ENCODE measurements around the gene RYR2.
"Not testable (repeated sequence)": the region's sequence is repeated elsewhere in the genome, so short reads cannot be mapped to it uniquely, and the experiment has no call there.

The RYR2 gene

DNA sequence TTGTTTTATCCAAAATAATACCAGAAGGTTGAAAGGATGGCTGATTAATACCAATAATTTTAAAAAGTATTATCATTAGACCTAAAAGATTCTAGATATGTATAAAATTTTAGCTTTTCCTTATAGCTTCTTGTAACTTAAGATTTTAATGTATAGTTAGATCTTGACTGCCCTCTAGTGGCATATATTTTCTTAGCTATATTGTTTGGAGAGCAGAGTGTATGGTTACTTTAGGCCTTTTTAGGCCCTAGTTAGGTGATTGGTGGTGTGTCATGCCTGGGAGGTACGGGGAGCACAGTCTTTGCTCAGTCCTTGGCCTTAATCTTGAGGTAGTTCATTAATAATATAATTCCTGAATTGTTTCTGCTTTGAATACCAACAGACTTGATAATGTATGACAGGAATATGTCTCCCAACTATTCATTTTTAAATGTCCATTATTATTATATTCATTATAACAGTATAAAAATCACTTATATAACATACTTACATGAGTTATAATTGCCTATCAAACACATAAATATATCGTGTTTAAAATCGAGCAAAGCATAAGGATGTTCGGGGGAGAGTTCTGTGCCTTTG is 520.3 kb downstream of the RYR2 start:
- no peak overlapping the region for H3K4me3 ChIP-seq (ENCODE audit: low read length)
- peak; percentile 71 for DNase-seq (ENCODE audit: low read depth, low spot score)

DNA sequence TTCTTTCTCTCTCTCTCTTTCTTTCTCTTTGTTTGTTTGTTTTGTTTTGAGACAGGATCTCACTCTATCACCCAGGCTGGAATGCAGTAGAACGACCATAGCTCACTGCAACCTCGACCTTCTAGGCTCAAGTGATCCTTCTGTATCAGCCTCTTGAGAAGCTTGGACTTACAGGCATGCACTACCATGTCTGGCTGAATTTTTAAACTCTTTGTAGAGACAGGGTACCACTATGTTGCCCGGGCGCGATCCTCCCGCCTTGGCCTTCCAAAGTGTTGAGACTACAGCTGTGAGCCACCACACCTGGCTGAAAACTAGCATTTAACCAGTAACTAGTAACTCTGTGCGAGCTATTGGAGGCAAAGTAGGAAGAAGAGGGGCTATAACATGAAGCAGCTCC is 523.3 kb downstream of the RYR2 start:
- H3K4me3 ChIP-seq (ENCODE audit: low read length): no peak overlapping the region
- DNase-seq (ENCODE audit: low read depth, low spot score): no peak

DNA sequence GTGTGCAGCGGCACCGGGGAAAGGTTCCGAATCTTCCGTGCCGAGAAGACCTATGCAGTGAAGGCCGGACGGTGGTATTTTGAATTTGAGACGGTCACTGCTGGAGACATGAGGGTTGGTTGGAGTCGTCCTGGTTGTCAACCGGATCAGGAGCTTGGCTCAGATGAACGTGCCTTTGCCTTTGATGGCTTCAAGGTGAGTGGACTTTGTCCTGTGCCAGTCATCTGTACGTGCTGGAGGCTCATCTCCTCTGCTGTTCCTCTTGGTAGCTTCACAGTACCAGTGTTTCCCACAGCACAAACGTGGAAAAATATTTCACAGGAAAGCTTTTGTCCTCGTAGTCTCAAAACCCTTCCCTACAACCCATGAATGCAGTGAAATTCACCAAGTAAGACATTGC is 524.6 kb downstream of the RYR2 start:
- no peak for DNase-seq (ENCODE audit: low read depth, low spot score)
- H3K4me3 ChIP-seq (ENCODE audit: low read length): no peak overlapping the region

DNA sequence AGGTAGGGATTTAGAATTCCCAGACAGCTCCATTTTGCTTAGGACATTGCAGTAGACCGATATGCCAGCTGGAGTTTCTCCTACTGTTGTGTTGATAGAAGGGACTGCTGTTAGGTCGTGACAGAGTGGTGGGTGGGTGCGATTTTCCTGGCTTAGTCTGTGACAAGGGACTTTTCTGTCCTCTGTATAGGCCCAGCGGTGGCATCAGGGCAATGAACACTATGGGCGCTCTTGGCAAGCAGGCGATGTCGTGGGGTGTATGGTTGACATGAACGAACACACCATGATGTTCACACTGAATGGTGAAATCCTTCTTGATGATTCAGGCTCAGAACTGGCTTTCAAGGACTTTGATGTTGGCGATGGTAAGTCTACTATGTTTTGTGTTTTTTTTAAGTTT is 527.0 kb downstream of the RYR2 start:
- H3K4me3 ChIP-seq (ENCODE audit: low read length): no peak overlapping the region
- no peak for DNase-seq (ENCODE audit: low read depth, low spot score)

DNA sequence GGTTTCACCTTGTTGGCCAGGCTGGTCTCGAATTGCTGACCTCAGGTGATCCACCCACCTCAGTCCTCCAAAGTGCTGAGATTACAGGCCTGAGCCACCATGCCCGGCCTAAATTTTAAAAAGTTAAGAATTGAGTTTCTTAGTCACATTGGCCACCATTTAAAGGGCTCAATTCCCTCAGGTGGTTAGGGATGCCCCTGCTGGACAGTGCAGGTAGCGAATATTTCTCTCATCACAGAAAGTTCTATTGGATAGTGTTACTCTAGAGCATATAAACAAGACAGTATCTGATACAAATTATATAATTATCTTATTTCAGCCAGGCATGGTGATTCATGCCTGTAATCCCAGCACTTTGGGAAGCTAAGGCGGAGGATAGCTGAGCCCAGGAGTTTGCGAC is 528.5 kb downstream of the RYR2 start:
- DNase-seq (ENCODE audit: low read depth, low spot score): peak; percentile 7
- H3K4me3 ChIP-seq (ENCODE audit: low read length): no peak overlapping the region

DNA sequence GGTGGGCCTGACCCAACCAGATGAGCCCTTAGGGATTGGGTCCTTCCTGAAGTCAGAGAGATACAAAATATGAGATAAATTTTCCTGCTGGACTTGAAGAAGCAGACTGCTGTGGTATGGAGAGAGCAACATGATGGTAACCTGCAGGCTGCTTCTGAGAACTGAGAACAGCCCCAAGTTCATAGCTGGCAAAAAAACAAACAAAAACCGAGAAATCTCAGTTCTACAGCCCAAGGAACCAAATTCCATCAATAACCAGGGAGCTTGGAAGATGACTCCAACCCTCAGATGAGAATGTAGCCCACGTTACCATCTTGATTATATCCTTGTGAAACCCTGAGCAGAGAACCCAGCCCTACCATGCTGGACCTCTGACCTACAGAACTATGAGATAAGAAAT is 532.6 kb downstream of the RYR2 start:
- H3K4me3 ChIP-seq (ENCODE audit: low read length): no peak overlapping the region
- no peak for DNase-seq (ENCODE audit: low read depth, low spot score)

DNA sequence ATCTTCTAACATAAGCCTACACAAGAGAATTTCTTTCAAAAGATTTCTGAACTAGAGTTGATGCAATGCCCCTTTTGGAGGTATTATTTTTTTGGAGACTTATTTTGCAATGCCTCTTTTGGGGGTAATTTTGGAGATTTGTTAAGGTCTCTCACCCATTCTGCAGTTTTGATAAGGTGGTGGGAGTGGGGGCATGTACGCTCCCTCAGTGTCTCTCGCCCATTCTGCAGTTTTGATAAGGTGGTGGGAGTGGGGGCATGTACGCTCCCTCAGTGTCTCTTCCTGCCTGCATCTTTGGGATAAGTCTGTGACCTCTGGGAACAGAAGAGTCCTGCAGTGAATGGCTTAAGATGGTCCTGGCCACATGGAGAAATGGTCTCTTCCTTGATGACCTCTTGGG is 536.6 kb downstream of the RYR2 start:
- no peak for DNase-seq (ENCODE audit: low read depth, low spot score)
- no peak overlapping the region for H3K4me3 ChIP-seq (ENCODE audit: low read length)

DNA sequence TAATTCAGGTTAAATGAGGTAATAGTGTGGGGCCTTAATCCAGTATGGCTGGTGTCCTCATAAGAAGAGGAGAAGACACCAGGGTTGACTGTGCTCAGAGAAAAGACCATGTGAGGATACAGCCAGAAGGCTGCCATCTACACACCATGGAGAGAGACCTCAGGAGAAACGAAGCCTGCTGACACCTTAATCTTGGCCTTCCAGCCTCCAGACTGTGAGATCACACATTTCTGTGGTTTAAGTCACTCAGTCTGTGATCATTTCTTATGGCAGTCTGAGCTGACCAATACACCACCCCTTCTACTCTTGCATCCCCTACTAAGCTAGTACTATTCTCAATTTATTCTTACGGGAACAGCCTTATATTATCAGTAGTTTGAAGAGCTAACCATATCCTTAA is 538.7 kb downstream of the RYR2 start:
- no peak overlapping the region for H3K4me3 ChIP-seq (ENCODE audit: low read length)

DNA sequence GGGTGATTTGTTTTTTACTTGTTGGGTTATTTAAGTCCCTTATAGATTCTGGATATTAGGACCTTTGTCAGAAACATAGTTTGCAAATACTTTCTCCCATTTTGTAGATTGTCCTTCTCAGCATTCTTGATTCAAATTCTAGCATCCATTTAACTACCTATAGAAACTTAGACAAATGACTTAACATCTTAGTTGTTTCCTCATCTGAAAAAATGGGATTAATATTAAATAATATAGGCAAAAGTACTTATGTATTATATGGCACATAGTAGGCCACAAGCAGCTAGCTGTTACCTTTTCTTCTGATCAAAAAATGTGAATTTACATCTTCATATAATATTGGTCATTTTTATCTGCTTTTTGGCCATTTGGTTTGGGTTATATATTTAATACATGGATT is 541.3 kb downstream of the RYR2 start:
- no peak for DNase-seq (ENCODE audit: low read depth, low spot score)
- H3K4me3 ChIP-seq (ENCODE audit: low read length): no peak overlapping the region

More for the DNA sequence above, 538.7 kb downstream of the RYR2 start:
- no peak for DNase-seq (ENCODE audit: low read depth, low spot score)

DNA sequence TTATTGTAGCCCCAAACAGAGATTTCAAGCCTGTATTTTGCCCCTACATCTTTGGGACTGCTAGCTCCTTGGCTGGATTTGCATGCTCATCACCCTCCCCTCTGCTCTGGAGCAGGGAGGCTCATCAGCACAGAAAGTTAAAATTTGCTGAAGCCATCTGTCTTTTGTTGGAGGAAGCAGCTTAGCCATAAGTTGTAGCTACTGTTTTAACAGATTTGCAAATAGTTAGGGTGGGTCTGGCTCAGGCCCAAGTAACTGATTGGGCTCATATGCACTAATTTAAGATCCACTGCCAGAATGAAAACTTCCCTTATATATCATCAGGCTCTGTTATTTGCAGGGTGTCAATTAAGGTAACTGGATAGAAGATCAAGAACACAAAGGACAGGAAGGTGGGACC is 541.8 kb downstream of the RYR2 start:
- DNase-seq (ENCODE audit: low read depth, low spot score): no peak
- H3K4me3 ChIP-seq (ENCODE audit: low read length): no peak overlapping the region

DNA sequence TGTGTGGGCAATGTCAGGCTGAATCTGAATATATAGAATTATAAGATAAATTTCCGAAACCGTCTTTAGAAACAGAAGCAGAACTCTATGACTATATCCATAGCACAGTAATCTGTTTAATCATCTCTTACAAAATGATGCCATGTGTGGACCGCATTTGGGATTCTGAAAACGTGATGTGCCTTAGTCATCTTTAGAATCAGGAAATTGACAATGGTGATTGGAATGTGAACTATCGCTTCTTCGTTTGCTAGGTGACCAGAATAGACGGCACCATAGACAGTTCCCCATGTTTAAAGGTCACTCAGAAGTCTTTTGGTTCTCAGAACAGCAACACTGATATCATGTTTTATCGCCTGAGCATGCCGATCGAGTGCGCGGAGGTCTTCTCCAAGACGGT is 548.4 kb downstream of the RYR2 start:
- H3K4me3 ChIP-seq (ENCODE audit: low read length): no peak overlapping the region
- no peak for DNase-seq (ENCODE audit: low read depth, low spot score)

DNA sequence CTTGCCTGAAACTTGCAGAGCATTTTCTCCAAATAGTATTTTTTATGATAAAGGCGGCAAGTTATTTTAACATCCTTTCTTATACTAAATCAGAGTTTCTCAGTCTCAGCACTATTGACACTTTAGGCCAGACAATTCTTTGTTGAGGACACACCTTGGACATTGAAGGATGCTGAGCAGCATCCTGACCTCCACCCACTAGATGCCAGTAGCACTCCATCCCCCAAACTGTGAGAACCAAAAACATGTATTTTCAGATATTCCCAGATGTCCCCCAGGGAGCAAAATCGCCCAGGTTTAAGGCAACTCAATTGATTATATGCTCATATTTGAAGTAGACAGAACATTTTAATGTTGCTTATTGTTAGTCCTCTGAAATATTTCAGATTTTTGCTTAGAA is 549.4 kb downstream of the RYR2 start:
- DNase-seq (ENCODE audit: low read depth, low spot score): no peak

DNA sequence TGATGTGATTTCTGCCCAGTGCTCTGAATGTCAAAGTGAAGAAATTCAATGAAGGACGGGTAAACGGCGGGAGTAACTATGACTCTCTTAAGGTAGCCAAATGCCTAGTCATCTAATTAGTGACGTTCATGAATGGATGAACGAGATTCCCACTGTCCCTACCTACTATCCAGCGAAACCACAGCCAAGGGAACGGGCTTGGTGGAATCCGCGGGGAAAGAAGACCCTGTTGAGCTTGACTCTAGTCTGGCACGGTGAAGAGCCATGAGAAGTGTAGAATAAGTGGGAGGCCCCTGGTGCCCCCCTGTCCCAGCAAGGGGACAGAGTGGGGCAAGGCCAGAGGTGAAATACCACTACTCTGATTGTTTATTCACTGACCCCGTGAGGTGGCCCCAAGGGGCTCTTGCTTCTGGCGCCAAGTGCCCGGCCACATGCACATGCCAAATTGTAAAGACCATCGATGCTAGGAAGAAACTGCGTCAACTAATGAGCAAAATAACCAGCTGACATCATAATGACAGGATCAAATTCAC is 561.1 kb downstream of the RYR2 start:
- H3K4me3 ChIP-seq (ENCODE audit: low read length); DNase-seq (ENCODE audit: low read depth, low spot score): not testable (repeated sequence)

More for the DNA sequence above, 549.4 kb downstream of the RYR2 start:
- no peak overlapping the region for H3K4me3 ChIP-seq (ENCODE audit: low read length)

DNA sequence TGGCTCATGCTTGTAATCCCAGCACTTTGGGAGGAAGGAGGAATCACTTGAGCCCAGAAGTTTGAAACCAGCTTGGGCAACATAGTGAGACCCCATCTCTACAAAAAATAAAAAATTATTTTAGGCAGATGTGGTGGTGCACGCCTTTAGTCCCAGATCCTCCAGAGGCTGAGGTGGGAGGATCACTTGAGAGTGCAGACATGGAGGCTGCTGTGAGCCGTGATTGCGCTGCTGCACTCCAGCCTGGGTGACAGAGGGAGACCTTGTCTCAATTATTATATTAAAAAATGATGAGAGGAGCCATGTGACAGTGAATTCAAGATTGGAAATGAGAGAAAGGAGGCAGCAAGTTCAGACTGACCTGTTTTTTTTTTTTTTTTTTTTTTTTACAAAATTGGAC is 566.4 kb downstream of the RYR2 start:
- H3K4me3 ChIP-seq (ENCODE audit: low read length): no peak overlapping the region
- DNase-seq (ENCODE audit: low read depth, low spot score): no peak

DNA sequence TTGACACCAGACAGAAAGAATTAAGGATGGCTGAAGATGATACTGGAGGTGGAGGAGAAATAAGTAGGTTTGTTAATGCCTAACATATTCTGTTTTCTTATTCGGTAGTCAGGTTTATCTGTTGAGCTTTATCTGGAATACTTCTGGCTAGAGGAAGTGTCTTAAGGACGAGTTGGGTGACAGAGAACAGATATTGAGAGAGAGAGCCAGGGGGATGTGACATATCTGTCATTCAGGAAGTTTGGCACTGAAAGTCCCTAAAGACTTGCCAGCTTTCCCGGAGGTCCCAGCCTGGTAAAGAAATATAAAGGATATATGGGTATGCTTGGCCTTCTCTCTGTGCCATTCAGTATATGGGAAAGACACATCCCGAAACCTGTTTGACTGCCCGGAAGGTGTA is 568.2 kb downstream of the RYR2 start:
- H3K4me3 ChIP-seq (ENCODE audit: low read length): no peak overlapping the region
- DNase-seq (ENCODE audit: low read depth, low spot score): no peak

DNA sequence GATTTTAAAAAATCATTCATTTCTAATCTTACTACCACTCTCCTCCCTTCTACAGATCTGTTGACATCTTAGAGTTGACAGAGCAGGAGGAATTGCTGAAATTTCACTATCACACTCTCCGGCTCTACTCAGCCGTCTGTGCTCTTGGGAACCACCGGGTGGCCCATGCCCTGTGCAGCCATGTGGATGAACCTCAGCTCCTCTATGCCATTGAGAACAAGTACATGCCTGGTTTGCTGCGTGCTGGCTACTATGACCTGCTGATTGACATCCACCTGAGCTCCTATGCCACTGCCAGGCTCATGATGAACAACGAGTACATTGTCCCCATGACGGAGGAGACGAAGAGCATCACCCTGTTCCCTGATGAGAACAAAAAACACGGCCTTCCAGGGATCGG is 572.0 kb downstream of the RYR2 start:
- H3K4me3 ChIP-seq (ENCODE audit: low read length): no peak overlapping the region
- no peak for DNase-seq (ENCODE audit: low read depth, low spot score)

DNA sequence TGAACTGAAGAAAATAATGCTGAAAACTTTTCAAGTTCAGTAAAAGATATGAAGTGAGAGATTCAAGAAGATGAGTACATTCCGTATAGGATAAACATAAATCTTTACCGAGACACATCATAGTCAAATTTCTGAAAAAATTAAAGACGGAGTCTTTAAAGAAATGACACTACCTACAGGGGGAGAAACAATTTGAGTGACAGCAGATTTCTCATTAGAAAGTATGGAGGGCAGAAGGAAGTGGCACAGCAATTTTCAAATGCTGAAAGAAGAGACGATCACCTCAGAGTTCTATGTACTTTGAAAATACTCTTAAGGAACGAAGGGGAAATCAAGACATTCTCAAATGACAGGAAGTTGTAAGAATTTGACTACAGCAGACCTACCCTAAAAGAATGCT is 577.6 kb downstream of the RYR2 start:
- DNase-seq (ENCODE audit: low read depth, low spot score): no peak
- no peak overlapping the region for H3K4me3 ChIP-seq (ENCODE audit: low read length)

DNA sequence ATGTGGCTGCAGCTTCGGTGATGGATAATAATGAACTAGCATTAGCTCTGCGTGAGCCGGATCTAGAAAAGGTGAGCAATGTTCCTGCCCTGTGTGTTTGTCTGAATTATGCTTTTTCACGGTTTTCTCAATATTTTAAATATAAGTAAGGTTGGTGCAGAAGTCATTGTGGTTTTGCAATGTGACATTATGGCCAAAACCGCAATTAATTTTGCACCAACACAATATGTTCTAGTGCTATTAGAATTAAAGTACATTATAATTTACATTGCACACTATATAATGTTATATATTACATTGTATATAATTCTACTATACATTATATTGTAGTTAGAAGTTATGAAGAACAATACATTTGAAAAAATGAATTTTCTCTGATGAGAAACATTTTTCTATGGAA is 592.9 kb downstream of the RYR2 start:
- no peak overlapping the region for H3K4me3 ChIP-seq (ENCODE audit: low read length)
- no peak for DNase-seq (ENCODE audit: low read depth, low spot score)

DNA sequence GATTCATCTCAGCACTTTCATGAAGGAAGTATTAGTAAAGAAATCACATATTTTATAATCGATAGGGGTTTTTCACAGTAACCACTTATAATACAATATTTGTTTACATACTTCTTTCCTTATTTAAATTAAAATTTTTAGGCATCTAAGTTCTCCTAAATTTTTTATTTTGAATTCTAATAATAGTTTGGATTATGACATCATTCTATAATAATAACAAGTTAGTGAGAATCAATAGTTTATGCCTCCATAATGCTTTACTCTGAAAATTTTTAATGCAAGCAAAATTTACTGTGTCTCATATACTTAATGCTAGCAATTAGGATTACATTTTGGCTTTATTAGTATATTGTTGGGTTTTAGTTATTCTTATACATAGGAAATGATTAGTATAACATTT is 596.6 kb downstream of the RYR2 start:
- H3K4me3 ChIP-seq (ENCODE audit: low read length): no peak overlapping the region
- no peak for DNase-seq (ENCODE audit: low read depth, low spot score)

DNA sequence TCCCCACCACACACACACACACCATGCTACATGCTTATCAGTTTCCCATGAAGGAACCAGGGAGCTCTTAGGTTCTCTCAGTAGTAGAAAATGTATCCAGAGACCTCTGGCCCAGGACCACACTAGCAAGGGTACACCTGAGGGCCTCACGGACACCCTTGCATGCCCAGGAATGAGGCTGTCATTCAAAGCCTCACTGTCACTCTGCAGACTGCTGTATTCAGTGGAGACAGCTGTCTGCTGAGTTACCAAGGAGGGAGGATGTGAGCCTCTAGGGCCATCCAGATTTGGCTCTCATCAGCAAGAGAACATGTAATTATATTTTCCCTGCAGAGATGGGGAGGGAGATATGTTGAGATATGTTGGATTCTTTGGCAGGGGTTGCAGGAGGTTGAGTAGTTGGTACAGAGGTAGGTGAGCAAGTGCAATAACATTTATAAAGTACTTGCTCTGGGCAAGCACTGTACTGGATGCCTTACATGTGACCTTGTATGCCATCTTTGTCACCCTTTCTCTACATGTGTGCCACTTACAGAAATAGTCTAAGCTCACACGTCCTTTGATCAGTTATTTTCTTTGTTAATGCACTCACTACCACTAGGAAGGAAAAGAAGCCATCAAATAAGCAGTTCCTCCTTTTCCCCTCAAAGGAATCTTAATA is 598.2 kb downstream of the RYR2 start:
- DNase-seq (ENCODE audit: low read depth, low spot score): no peak
- no peak overlapping the region for H3K4me3 ChIP-seq (ENCODE audit: low read length)

DNA sequence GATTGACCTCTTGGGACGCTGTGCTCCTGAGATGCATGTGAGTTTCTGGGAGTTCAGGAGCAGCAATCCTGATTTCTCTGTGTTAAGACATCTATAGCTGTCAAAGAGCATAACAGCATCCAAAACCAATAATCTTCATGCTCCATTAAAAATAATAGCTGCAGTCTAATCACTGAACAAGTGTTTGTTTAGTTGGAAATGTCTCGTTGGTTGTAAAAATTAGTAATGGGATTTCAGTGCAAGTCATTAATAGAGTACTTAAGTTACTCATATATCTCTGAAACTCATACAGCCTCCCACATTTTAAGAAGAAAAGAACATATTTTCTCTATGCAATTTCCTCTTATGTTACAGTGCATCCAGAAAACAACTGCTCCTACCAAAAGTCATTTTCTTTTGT is 599.0 kb downstream of the RYR2 start:
- H3K4me3 ChIP-seq (ENCODE audit: low read length): no peak overlapping the region
- DNase-seq (ENCODE audit: low read depth, low spot score): no peak

Measured in Jurkat, Clone E6-1 (cell line).